ENCODE data around the gene SLC5A1.
A peak's percentile ranks its signal among the peaks of the same experiment; 100 is the strongest.

The SLC5A1 gene

DNA sequence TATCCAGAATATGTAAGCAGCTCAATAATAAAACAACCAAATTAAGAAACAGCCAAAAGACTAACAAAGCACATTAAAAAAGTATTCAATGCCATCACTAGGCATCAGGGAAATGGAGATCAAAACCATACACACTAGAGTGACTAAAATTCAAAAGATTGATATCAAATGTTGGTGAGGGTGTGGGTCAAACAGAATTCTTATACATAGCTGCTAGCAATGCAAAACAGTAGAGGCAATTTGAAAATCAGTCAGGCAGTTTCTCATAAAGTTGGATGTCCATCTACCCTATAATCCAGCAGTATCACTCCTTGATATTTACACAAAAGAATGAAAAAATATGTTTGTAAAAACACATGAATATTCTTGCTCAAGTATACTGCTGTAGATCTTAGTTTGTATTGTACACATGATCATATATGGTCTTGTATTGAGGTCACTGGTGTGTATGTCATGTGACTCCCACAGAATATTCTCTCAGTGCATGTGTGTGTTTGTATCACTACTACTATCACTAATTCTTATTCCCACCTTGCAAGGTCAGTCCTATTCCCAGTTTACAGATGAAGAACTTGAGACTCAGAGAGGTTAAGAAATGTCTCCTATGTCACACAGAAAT, 54.9 kb downstream of the SLC5A1 start:
- no peak for TF ChIP-seq CTCF (conservative IDR thresholded peaks at IDR 0.05; ENCODE audit: low read depth, low read length)
- Histone ChIP-seq H3K4me3 (IDR thresholded peaks at IDR 0.05; ENCODE audit: insufficient read depth, low read depth, low read length) (no peak overlapping the region), H2AFZ (ENCODE audit: low read depth) (no peak overlapping the region), H4K20me1 (ENCODE audit: insufficient read depth) (no peaks in the 10 kb centered on the region), H3K79me2 (ENCODE audit: insufficient read depth, low read depth) (no peaks in the 10 kb centered on the region), H3K27ac (no peak overlapping the region), H3K4me1 (ENCODE audit: low read depth, poor library complexity, severe bottlenecking) (peaks cover 8% of the 10 kb centered on the region), H3K27me3 (ENCODE audit: insufficient read depth, low read depth) (no peaks in the 10 kb centered on the region), H3K9ac (no peak overlapping the region), H3K4me2 (no peak overlapping the region), H3K36me3 (ENCODE audit: insufficient read depth) (no peaks in the 10 kb centered on the region)

DNA sequence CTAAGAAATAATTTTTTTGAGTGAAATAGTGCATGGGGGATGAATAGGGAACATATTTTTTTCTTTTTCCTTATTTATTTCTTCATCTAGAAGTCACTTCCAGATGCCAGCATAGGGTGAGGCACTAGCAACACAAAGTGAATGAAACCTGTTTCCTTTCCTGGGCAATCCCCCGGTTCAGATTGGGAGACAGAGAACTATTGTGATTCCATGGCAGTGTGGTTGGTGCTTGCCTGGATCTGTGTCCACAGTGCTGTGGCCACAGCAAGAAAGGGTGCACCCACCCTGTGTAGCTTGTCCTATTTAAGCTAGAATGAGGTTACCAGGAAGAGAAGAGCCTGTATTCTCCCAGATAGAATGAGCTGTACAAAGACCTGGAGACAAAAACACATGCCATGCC, 57.6 kb downstream of the SLC5A1 start:
- Histone ChIP-seq H3K4me3 (IDR thresholded peaks at IDR 0.05; ENCODE audit: insufficient read depth, low read depth, low read length) (no peak overlapping the region), H3K9ac (no peak overlapping the region)
- TF ChIP-seq CTCF (conservative IDR thresholded peaks at IDR 0.05; ENCODE audit: low read depth, low read length): no peak

GRCh38 chr22:32103658-32104315, 60.7 kb downstream of the SLC5A1 start:
- TF ChIP-seq CTCF (conservative IDR thresholded peaks at IDR 0.05; ENCODE audit: low read depth, low read length): peak; percentile 56
- Histone ChIP-seq H3K4me3 (IDR thresholded peaks at IDR 0.05; ENCODE audit: insufficient read depth, low read depth, low read length) (no peak overlapping the region), H3K4me1 (ENCODE audit: low read depth, poor library complexity, severe bottlenecking) (no peaks in the 10 kb centered on the region), H4K20me1 (ENCODE audit: insufficient read depth) (no peaks in the 10 kb centered on the region), H3K9ac (no peak overlapping the region), H3K4me2 (no peak overlapping the region), H3K36me3 (ENCODE audit: insufficient read depth) (no peaks in the 10 kb centered on the region), H3K27ac (no peak overlapping the region), H3K79me2 (ENCODE audit: insufficient read depth, low read depth) (no peaks in the 10 kb centered on the region), H3K27me3 (ENCODE audit: insufficient read depth, low read depth) (no peaks in the 10 kb centered on the region), H2AFZ (ENCODE audit: low read depth) (no peak overlapping the region)

More for the DNA sequence above, 57.6 kb downstream of the SLC5A1 start:
- Histone ChIP-seq H2AFZ (ENCODE audit: low read depth) (no peak overlapping the region), H3K27ac (no peak overlapping the region), H3K79me2 (ENCODE audit: insufficient read depth, low read depth) (no peaks in the 10 kb centered on the region), H3K4me1 (ENCODE audit: low read depth, poor library complexity, severe bottlenecking) (no peaks in the 10 kb centered on the region), H3K27me3 (ENCODE audit: insufficient read depth, low read depth) (no peaks in the 10 kb centered on the region), H4K20me1 (ENCODE audit: insufficient read depth) (no peaks in the 10 kb centered on the region), H3K4me2 (no peak overlapping the region), H3K36me3 (ENCODE audit: insufficient read depth) (no peaks in the 10 kb centered on the region)

DNA sequence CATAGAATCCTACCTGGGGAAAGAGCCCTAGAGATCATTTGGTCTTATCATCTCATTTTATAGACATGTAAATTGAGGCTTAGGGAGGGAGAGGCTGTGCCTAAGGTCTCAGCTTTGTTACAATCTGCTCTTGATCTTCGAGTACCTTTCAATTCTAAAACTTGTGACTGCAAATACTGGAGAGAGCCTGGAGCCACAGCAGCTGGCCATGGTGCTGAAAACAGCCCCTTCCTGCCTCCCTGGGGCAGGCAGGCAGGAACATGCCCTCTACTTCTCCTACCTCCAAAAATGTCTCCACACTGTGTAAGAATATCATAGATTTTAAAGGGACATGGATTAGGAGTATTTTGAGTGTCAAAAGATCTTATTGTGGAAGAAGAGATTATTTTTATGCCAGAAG, 63.9 kb downstream of the SLC5A1 start:
- H3K4me1 ChIP-seq (ENCODE audit: low read depth, poor library complexity, severe bottlenecking): no peaks in the 10 kb centered on the region
- no peak overlapping the region for H2AFZ ChIP-seq (ENCODE audit: low read depth)
- H3K4me3 ChIP-seq (IDR thresholded peaks at IDR 0.05; ENCODE audit: insufficient read depth, low read depth, low read length): no peak overlapping the region
- no peaks in the 10 kb centered on the region for H3K27me3 ChIP-seq (ENCODE audit: insufficient read depth, low read depth)
- no peak overlapping the region for H3K27ac ChIP-seq
- no peak for TF ChIP-seq CTCF (conservative IDR thresholded peaks at IDR 0.05; ENCODE audit: low read depth, low read length)
- no peaks in the 10 kb centered on the region for H3K79me2 ChIP-seq (ENCODE audit: insufficient read depth, low read depth)
- H3K9ac ChIP-seq: no peak overlapping the region
- no peaks in the 10 kb centered on the region for H4K20me1 ChIP-seq (ENCODE audit: insufficient read depth)
- H3K4me2 ChIP-seq: no peak overlapping the region
- no peaks in the 10 kb centered on the region for H3K36me3 ChIP-seq (ENCODE audit: insufficient read depth)

All from KMS-11 (cell line).